ENCODE measurements around the gene PRTFDC1. TPM values are rescaled to one million over a fixed set of nuclear protein-coding genes. Genes with fewer than 3 reads are reported as not detected.
"Not testable (repeated sequence)": the region's sequence is repeated elsewhere in the genome, so short reads cannot be mapped to it uniquely, and the experiment has no call there.

Gene PRTFDC1
- total and polyA plus RNA-seq, 2 of the 8 experiments (the other 6 are each of a cell fraction or from before 2014, with no cell fraction given): 5.9 to 6.6 TPM

GRCh38 chr10:24969841-24970281 is 17.5 kb upstream of the PRTFDC1 start (continued):
- TF ChIP-seq GTF2F1 (IDR thresholded peaks at IDR 0.05; ENCODE audit: borderline replicate concordance, low read depth, low read length): no peak
- TF ChIP-seq SIN3A (conservative IDR thresholded peaks at IDR 0.05 in 1 of 2, IDR thresholded peaks at IDR 0.05 in 1 of 2; ENCODE audit: low read depth in 1 of 2, low read length in 2 of 2): no peak

GRCh38 chr10:24968951-24969350 is 16.5 kb upstream of the PRTFDC1 start:
- 94% methylated on average over 11 of the region's 11 CpGs; no CpG with 5 or more reads in 1 of the 2 experiments for WGBS, 2 experiments (ENCODE audit: extremely low coverage in 1 of 2, insufficient coverage in 1 of 2, insufficient read length in 1 of 2, insufficient replicate concordance in 2 of 2, low coverage in 1 of 2, low lambda C conversion rate in 2 of 2, missing lambda C conversion rate in 1 of 2)
- H2BK15ac ChIP-seq (ENCODE audit: low read length); H3K4me3 ChIP-seq (ENCODE audit: extremely low read depth in 1 of 4, insufficient read depth in 2 of 4, low read depth in 3 of 4, low read length in 4 of 4); H3K23ac ChIP-seq (ENCODE audit: insufficient read length); H3K36me3 ChIP-seq (ENCODE audit: control insufficient read depth in 2 of 4, insufficient read depth in 4 of 4, low read length in 3 of 4); H4K20me1 ChIP-seq (replicated peaks in 1 of 2; ENCODE audit: control insufficient read depth in 1 of 2, insufficient read depth in 2 of 2, low read length in 2 of 2); H3K79me1 ChIP-seq (ENCODE audit: low read depth, low read length); H2BK5ac ChIP-seq (ENCODE audit: low read depth, low read length); H3K79me2 ChIP-seq (ENCODE audit: control insufficient read depth in 1 of 2, insufficient read depth in 2 of 2, low read length in 2 of 2); H3K14ac ChIP-seq (ENCODE audit: insufficient read length); H4K91ac ChIP-seq (replicated peaks; ENCODE audit: insufficient read length, low read length); H2BK12ac ChIP-seq (ENCODE audit: low read depth, low read length); H3K4me2 ChIP-seq (ENCODE audit: insufficient read depth in 1 of 2, low read depth in 2 of 2, low read length in 2 of 2); H3K27me3 ChIP-seq (replicated peaks in 1 of 4; ENCODE audit: control insufficient read depth in 3 of 4, extremely low read depth in 1 of 4, insufficient read depth in 3 of 4, low read length in 3 of 4); H2AK5ac ChIP-seq (ENCODE audit: low read depth, low read length); H3K27ac ChIP-seq (ENCODE audit: low read depth, low read length); H2BK120ac ChIP-seq (replicated peaks; ENCODE audit: low read depth, low read length); H3K4ac ChIP-seq (replicated peaks; ENCODE audit: insufficient read length, low read depth, low read length); H2BK20ac ChIP-seq (ENCODE audit: low read length); DNase-seq (ENCODE audit: low read depth in 1 of 2, low spot score in 2 of 2); H2AFZ ChIP-seq (ENCODE audit: low read length); H3K9ac ChIP-seq (replicated peaks in 1 of 4; ENCODE audit: extremely low read depth in 1 of 4, low read depth in 3 of 4, low read length in 3 of 4); CTCF ChIA-PET (ENCODE audit: partially characterized antibody); H3K23me2 ChIP-seq (ENCODE audit: low read depth, low read length); FAIRE-seq; H4K8ac ChIP-seq (ENCODE audit: extremely low read depth, insufficient read depth, low read length); H3K56ac ChIP-seq (replicated peaks; ENCODE audit: insufficient read length, low read depth, low read length); H3K9me3 ChIP-seq (ENCODE audit: insufficient read depth in 2 of 2, low read depth in 1 of 2, low read length in 1 of 2); H3K18ac ChIP-seq (ENCODE audit: extremely low read depth, low read length); H3K4me1 ChIP-seq (replicated peaks in 1 of 4; ENCODE audit: control insufficient read depth in 3 of 4, insufficient read depth in 4 of 4, low read length in 3 of 4); H4K5ac ChIP-seq (ENCODE audit: insufficient read length, low read depth, low read length): not testable (repeated sequence)
- POLR2A ChIA-PET (ENCODE audit: partially characterized antibody): interaction anchor here (1.4 kb wide), 1 partner anchor 16 kb away, joined by 4 read pairs; no protein-coding TSS in a partner anchor

All from H1 (cell line).